T follicular helper cell (primary cell): ENCODE data around the gene SETD9.

ENCODE experiments used
- DNase-seq: peaks from one replicate; pipeline ENCODE4 v3.0.0-alpha.2; 2020; ENCODE audit warnings: low read depth
- total RNA-seq, 2 experiments: gene quantifications; one replicate each; lab custom pipeline; 2026; lab: John Stamatoyannopoulos, UW

The SETD9 gene
- 0.60 to 2.0 reads per million in 2 experiments for total RNA-seq

- peak; percentile 72 for DNase-seq
Measured at GRCh38 chr5:56909294-56910209, at the start of gene SETD9. Gene SETD9, plus strand, starts transcription at chr5:56909596. Its CDS starts 50 bp downstream, at chr5:56909646.

DNA sequence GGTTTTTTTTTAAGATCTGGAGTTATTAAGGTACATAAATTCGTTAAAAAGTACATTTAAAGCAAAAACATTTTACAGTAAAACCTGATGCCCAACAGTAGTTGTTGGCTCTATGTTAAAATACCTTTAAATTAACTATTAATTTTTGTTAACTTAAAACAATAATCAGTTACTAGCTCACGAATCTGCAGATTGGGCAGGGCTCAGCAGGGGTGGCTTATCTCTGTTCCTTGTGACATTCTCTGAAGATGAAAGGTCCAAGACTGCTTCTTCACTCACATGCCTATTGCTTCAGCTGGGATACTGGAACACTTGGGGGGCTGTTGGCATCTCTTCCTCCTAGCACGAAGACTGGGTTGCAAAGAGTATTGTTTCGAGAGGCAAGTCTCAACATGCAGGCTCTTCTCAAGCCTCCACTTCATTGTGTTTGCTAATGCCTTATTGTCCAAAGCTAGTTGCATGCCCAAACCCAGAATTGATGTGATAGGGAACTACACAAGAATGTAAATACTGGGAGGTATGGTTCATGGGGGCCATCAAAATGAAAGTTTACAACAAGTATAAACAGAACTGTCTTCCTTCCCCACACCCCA is 47.4 kb upstream of the SETD9 start:
- no peak for DNase-seq

- no peak for DNase-seq
Measured at GRCh38 chr5:56862909-56863308, 46.5 kb upstream of the SETD9 start.

- DNase-seq: no peak
Measured at GRCh38 chr5:56871777-56872176, 37.6 kb upstream of the SETD9 start.

- no peak for DNase-seq
Measured at GRCh38 chr5:56873056-56873455, 36.3 kb upstream of the SETD9 start.

- no peak for DNase-seq
Measured at GRCh38 chr5:56876327-56876726, 33.1 kb upstream of the SETD9 start.

DNA sequence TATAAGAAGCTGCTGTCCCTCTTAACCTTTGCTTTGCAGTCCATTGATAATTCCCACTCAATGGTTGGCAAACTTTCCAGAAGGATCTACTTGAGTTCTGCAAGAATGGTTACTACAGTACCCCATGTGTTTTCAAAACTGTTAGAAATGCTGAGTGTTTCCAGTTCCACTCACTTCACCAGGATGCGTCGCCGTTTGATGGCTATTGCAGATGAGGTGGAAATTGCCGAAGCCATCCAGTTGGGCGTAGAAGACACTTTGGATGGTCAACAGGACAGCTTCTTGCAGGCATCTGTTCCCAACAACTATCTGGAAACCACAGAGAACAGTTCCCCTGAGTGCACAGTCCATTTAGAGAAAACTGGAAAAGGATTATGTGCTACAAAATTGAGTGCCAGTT is 27.8 kb upstream of the SETD9 start:
- no peak for DNase-seq

DNA sequence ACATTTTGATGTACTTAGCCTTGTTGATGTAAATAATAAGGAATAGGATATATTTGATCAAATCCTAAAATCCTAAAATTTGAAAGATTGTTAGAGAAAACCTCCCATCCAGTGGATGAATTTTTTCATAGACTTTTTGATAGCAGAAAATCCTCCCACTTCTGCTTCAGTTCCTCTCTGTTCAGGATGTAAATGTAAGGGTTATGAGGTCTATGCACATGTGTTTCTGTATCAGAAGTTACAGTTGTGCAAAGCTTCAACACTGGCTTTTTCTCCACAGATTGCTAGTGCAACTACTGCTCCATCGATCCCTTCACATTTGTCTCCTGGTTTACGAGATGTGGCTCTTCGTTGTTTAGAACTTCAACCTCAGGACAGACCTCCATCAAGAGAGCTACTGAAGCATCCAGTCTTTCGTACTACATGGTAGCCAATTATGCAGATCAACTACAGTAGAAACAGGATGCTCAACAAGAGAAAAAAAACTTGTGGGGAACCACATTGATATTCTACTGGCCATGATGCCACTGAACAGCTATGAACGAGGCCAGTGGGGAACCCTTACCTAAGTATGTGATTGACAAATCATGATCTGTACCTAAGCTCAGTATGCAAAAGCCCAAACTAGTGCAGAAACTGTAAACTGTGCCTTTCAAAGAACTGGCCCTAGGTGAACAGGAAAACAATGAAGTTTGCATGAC is 16.0 kb upstream of the SETD9 start:
- no peak for DNase-seq

DNA sequence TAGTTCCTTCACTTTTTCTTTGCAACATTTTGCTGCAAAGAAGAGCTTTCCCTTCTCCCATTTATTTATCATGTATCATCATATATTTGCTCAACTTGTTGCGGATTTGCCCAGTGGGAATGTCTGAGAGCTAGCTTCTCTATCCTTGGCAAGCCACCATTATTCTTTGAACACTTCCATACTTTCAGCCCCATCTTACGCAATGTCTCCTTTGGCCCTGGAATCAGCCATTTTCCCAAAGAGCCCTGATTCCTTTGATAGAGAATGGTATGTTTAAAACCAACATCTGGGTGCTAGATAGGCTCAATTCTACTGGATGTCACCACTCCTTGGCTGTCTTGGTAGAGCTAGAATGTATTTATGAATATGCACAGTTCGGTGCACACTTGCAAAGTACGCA is 12.6 kb upstream of the SETD9 start:
- DNase-seq: no peak

DNA sequence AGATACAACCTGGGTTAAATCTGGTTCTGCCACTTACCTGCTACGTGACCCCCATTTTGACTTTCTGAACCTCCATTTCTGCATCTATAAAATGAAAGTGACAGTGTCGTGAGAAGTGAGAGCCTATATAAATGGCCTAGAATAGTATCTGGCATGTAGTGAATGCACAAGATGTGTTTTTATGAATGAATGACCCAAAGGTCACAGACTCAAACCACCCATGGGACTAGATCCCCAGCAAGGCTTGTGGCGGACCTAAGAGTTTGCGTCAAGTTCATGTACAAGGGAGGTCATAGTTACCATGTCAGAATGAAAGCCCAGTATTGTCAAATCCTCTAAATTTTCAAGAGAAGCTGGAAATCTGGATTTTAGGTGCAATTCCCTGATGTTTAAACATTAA is 11.2 kb upstream of the SETD9 start:
- no peak for DNase-seq

DNA sequence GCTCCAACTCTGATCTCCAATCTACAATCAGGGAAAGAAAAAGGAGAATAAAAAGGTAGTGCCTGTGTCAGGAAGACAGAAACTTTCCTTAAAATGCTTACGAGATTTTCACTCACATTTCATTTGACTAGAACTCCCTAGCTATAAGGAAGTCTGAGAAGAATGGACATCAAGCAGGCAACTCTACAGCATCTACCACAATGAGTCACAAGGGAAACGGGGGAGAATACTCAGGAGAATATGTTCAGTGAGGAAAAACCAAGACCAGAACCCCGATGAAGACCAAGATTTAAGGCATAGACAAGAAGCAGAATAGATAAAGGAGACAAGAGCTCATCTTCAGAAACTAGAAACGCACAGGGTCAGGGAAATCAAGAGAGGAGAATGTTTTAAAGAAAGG is 9.0 kb upstream of the SETD9 start:
- DNase-seq: no peak

GRCh38 chr5:56900858-56901578 is 8.4 kb upstream of the SETD9 start:
- peak; percentile 4 for DNase-seq

DNA sequence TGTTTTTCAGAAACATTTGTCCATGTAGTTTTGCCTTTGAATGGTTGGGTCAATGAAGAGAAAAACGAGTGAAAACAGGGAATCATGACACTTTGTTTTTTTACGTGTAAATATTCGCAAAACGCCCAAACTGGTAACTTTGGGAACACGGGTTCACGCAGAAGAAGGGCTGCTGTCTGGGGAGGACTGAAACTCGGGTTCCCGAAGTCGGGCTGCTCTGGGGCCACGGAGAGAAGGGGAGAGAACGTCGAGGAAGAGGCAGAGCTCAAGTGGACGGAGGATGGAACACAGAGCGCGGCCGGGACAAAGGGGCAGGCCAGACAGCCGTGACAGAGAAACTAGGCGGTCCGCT is 478 bp upstream of the SETD9 start:
- DNase-seq: no peak

- peak; percentile 6 for DNase-seq
Measured at GRCh38 chr5:56910210-56910965, 992 bp downstream of the SETD9 start.

- DNase-seq: no peak
Measured at GRCh38 chr5:56913766-56914165, 4.4 kb downstream of the SETD9 start.

- no peak for DNase-seq
Measured at GRCh38 chr5:56914678-56915077, 5.3 kb downstream of the SETD9 start.

DNA sequence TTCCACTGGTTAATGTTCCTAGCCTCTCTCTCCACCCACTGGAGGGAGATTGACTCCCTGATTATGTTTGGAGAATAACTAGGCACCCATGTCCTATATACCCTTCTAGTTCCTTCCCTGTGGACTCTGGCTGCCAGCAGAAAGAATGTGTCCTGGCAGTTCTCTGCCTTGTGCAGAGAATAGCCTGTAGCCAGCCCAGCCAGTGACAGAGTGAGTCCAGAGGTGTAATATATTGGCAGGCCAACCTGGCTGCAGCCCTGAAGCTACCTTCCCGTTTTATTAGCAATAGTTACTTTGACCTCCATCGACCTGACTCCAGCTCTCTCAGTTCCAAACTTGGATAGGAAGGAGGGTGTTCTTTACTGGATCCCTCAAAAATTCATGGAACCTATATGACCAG is 8.1 kb downstream of the SETD9 start:
- DNase-seq: no peak

- DNase-seq: no peak
Measured at GRCh38 chr5:56918054-56918453, 8.7 kb downstream of the SETD9 start.

- DNase-seq: no peak
Measured at GRCh38 chr5:56919942-56920662, 10.7 kb downstream of the SETD9 start.

- no peak for DNase-seq
Measured at GRCh38 chr5:56922922-56923321, 13.5 kb downstream of the SETD9 start.

GRCh38 chr5:56934325-56934724 is 24.9 kb downstream of the SETD9 start:
- no peak for DNase-seq
